Activated CD8-positive, alpha-beta memory T cell treated with anti-CD3 and anti-CD28 coated beads for 1 hour (primary cell): ENCODE measurements around the gene CRCP.
"Not testable (repeated sequence)": the region's sequence is repeated elsewhere in the genome, so short reads cannot be mapped to it uniquely, and the experiment has no call there.

ENCODE experiments used
- DNase-seq, 2 donors: peaks; one replicate each; pipeline ENCODE4 v3.0.0-alpha.2; 2020; ENCODE audit warnings: low read depth in 1 of 2; ENCODE audit errors: extremely low read depth in 1 of 2

Gene CRCP

DNA sequence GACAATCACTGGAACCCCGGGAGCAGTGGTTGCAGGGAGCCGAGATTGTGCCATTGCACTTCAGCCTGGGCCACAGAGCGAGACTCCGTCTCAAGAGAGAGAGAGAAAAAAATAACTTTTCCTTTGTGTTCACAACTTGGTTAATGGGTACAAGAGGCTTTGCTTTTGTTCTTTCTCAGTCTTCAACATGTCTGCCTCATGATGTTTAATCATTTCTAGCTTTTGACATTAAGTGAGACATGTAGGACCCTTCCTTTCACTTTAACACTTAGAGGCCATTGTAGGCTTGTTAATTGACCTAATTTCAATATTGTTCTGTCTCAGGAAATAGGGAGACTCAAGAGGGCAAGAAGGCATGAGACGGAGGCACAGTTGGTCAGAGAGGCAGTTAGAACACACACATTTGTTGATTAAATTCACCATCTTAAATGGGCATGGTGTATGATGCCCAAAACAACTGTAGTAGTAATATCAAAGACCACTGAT, 9.3 kb upstream of the CRCP start:
- no peak for DNase-seq

DNA sequence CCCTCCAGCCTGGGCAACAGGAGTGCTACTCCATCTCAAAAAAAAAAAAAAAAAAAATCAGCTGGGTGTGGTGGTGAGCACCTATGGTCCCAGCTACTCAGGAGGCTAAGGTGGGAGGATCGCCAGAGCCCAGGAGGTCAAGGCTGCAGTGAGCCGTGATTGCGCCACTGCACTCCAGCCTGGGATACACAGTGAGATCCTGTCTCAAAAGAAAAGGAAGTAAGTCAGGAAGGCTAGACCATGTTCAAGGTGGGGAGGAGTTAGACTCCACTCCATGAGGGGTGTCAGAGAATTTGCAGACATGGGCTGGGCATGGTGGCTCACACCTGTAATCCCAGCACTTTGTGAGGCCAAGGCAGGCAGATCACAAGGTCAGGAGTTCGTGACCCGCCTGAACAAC, 6.2 kb upstream of the CRCP start:
- not testable (repeated sequence) for DNase-seq

DNA sequence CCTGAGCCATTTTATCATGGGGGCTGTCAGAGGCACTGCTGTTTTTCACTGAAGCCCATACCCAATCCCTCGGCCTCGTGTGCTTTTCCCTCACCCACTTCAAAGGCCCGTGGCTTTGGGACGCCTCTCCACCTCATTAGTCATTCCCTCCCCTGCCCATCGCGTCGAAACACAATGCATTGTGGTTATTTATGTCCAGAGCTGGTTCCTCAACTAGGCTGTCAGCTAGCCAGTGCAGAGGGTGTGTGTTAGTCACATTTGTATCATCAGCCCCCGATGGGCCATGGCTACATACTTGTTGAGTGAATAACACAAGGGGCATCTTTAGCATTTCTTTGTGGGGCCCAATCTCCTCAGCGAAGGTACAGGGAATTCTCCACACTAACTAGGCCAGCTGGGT, 3.8 kb upstream of the CRCP start:
- DNase-seq, result no peak

DNA sequence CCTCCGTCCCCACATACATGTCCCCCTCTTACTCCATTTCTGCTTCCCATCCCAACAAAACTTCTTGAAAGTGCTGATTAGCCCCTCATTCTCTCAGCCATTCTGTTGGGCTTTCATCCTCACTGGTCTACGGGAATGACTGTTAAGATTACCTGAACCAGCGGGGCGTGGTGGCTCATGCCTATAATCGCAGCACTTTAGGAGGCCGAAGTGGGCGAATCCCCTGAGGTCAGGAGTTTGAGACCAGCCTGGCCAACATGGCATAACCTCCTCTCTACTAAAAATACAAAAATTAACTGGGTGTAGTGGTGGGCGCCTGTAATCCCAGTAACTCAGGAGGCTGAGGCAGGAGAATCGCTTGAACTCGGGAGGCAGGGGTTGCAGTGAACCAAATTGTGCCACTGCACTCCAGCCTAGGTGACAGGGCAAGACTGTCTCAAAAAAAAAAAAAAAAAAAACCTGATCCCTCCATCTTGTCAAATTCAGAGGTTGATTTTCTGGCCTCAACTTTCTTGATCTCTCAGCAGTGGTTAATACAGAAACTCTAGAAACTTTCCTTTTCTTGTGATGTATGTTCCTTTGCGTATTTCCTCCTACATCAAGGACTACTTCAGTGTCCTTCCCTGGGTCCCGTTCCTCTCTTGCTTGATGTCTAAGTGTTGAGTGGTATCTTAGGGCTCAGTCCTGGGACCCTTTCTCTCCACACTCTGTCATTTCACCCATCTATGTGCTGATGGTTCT, 2.2 kb downstream of the CRCP start:
- DNase-seq, result not testable (repeated sequence)

DNA sequence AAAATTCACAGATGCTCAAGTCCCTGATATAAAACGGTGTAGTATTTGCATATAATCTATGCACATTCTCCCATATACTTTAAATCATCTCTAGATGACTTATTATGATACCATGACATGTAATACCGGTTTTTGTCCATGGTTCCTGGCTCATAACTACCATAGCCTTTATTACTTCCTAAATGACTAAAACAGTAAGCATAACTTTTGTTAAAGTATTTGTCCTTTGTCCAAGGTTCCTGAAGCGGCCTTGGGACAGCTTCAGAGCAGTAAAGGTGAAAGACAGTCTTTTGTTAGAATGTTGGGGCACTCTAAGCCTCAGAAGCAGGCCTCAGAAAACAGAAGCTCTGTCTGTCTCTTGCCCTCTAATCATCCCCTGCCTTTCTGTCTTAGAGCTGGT, 4.0 kb downstream of the CRCP start:
- DNase-seq, result no peak

DNA sequence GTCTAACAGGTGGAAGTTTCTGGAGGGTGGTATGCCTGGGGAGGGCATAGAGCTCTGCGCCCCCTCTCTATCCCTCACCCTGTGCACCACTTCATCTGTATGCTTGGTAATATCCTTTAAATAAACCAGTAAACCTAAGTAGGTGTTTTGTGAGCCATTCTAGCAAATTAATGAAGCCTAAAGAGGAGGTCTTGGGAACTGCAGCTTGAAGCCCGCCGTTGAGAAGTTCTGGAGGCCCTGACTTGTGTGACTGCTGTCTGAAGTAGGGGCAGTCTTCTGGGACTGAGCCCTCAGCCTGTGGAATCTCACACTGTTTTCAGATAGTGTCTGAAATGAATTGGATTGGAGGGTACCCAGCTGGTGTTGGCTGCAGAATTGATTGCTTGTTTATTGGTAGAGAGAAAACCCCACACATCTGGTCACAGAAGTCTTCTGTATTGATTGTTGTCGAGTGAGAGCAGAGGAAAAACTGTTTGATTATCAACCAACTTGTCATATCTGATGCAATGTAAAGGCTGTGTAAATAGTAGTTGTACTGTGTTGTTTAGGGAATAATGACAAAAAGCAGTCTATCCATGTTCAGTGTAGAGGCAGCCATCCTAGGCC, 4.7 kb downstream of the CRCP start:
- no peak for DNase-seq

DNA sequence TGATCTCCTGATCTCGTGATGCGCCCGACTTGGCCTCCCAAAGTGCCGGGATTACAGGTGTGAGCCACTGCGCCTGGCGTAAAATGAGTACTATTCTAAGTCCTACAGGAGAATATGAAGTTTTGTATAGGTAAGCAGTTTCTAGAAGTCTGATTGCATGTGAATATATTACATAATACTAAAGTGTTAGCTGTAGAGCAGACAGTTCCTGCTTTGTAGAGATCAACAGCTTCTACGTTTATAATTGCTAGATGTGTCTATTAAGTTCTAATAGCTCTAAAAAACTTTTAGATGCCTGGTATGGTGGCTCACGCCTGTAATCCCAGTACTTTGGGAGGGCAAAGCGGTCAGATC, 8.5 kb downstream of the CRCP start:
- no peak for DNase-seq

DNA sequence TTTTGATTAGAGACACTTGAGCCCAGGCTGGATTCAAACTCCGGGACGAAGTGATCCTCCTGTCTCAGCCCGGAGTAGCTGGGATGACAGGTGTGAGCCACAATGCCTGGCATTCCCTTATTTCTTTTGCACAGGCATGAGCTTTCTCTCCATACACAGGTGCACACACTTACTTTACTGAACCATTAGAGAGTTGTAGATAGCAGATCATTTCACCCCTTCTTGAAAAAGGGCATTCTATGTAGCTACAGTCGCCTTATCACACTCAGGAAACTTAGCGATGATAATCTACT, 9.9 kb downstream of the CRCP start:
- not testable (repeated sequence) for DNase-seq

DNA sequence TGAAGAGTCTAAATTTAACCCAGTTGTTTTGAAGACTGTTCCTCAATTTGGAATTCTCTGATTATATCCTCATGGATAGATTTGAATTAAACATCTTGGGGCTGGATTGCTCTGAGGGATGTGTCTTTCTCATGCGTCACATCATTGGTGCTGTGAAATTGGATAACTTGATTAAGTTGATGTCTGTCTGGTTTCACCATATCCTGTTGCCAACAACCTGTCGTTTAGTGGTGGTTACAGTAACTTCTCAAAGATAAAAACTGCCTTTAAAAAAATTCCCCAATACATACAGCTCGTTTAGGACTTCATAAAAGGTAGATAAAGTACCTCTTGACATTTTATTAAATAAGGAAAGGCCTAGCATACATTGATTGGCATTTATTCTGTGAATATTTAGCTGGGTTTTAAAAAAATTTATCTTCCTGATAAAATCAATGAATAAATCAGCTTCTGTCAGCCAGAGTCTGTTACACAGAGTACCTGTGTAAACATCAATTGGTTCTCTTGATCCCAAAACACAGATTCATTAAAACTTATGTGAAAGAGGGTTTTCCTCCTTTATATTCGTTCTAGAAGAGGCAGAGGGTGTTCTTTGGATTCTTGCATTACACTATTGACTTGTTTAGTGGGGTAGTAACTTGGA, 10.5 kb downstream of the CRCP start:
- no peak for DNase-seq

DNA sequence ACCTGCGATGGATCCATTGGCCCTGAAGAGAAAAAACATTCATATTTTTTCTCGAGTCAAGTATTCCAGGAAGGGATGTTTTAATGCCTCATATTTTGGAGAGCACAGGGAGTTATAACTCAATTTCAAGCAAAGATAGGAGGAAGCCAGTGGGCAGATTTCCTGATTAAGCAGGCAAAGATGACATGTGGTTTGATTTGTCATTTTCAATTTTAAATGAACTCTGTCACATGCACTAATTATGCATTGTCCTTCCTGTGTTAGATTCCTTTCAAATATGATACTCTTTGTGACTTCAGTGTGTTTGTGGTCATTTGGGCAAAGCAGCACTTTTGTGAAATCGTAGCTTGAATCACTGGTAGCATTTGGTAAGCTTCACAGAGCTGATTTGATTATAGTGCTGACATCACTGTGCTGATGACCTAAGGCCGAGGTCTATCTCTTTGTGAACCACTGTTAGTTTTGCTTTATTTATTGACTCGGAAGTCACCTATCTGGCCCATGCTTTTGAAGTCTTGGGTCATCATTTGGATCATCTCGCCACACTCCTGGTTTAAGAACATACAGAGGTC, 11.2 kb downstream of the CRCP start:
- not testable (repeated sequence) for DNase-seq

DNA sequence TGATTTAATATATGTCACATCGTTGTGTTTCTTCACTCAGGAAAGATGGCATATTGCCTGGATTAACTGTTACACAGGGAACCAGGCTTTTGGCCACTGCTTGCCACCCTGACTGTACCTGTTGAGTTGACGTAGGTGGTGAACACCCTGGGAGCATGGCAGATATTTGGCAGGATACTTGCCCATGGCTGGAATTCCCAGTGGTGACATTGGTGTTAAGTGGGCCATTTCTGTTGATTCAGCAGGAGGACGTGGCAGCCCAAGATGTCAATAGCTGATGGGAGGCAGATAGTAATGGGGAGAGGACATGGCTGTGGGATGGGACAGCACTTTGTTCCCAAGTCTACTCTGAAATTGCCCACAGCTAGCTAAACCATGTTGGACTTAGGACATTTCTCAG, 12.5 kb downstream of the CRCP start:
- not testable (repeated sequence) for DNase-seq

DNA sequence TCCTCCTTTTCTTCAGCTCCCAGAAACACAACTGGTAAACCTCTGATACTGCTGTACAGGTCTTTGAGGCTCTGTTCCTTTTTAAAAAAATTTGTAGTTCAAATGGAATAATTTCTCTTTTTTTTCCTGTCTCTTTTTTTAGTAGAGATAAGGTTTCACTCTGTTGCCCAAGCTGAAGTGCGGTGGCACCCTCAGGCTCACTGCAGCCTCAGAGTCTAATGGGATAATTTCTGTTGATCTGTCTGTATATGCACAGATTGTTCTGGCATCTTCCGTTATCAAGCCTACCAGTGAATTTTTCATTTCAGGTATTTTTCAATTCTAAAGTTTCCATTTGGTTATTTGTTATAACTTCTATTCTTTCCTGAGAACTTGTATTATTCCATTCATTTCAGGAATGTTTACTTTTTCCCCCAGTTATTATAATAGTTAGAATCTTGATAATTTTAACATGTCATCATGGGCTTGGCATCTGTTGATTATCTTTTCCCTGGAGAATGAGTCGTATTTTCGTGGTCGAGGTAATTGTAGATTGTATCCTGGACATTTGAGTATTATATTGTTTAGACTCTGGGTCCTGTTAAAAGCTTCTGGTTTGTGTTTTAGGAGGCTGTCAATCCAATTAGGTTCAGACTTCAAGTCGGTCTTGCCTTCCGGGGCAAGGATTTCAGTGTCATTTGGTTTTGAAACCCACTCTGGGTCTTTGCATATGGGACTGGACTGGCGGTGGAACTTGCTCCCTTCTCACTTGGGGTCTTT, 24.5 kb downstream of the CRCP start:
- no peak for DNase-seq

DNA sequence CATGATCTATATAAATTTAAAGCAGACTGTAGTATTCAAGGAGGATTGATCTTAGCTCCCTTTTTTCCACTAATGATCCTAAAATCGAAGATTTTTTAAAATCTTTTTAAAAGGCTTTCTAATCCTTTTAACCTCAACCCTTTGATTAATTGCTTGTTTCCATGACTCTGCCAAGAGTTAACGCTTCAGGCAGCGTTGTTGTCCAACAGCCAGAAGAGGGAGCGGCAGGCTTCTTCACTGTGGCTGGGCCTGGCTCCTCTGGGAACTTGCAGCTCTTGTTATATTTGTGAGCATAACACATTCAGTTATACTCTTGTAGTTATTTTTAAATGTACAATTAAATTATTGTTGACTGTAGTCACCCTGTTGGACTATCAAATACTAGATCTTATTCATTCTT, 26.3 kb downstream of the CRCP start:
- no peak for DNase-seq

DNA sequence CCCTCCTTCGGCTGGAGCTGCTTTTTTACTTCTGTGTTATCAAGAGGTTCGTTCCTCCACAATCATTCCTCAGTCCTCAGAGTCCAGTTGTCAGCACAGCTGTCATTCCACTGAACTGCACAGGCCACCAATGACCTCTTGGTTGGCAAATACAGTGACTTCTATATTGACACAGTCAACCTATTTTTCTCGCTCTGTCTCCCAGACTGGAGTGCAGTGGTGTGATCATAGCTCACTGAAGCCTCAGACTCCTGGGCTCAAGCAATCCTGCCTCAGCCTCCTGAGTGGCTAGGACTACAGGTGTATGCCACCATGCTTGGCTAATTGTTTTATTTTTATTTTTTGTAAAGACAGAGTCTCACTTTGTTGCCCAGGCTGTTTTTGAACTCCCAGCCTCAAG, 27.7 kb downstream of the CRCP start:
- no peak for DNase-seq

DNA sequence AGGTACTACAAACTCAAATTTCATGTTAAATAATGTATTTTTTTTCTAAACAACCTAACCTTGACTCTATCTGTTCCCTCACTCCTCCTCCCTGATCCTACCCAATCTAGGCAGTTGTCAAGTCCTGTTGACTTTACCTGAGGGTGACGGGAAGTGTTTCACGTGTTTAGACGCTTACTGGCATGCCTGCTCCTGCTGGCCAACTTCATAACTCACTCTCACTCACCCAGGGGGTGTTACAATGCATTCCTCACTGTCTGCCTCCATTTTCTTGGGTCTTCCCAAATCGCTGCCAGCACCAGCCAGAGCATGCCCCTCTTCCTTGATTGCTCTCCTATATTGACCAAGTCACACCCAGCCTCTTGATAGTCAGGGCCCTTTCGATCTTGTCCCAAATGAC, 28.3 kb downstream of the CRCP start:
- DNase-seq, result no peak

DNA sequence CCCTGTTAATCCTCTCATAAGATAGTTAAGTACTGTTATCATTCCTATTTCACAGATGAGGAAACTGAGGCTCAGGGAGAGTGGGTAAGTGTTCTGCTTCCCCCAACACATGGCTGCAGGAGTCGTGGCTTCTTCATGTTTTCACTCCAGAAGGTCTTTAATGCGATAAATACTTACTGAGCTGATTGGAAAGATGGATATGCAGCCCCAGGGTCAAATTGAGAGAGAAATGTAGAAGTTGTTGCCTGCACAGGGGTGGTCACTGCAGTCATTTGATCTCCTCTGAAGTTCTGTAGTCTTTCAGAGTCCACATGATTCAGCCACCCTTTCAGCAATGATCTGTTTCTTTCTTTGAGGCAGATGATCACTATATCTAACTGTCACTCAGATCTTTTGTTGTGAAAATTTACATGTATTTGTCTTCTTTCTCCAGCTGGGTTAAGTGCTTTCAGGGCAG, 29.3 kb downstream of the CRCP start:
- no peak for DNase-seq

DNA sequence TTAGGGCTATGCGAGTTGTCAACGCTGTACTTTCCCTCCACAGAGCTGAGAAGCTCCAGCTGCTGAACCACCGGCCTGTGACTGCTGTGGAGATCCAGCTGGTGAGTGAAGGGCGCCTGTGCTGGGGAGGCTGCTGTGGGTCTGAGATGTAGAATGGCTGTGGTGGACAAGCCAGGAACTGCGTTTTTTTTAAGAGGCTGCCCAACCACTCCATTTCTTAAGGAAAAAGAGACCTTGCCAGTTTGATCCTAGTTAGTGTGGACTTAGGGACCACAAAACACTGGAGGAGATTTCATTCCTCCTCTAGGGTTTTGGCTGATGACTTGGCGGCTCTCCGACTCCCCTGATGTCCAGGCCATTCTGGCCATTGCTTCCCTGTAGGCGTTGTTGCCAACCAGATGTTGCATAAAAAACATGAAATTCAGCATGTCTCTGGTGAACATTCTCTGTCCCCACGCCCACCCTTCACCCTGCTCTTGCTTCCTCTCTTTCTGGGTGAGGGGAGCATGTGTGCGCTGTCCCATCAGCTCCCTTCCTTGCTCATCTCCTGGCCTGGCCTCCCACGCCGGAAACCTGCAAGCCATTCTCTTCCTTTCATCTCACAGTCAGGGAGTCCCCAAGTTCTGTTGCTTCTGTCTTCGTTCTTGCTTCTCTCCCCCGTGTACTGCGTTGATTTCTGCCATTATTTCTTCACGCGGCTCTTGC, 30.9 kb downstream of the CRCP start:
- no peak for DNase-seq

DNA sequence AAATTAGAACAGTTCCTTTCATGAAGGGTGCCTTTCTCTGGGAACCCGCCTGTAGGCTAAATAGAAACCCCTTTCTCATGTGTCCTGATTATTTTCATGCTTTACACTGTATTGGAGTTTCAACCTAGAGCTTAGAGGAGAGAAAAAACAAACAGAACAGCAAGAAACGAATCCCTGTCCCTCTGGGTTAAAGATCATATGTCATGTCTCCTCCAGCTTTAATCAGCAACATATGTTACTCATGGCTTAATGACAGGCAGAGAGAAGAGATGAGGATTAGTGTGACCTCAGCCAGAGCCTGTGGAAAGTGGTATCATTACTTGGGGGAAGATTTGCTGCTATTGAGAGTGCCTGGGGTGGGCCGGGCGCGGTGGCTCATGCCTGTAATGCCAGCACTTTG, 32.1 kb downstream of the CRCP start:
- no peak for DNase-seq

DNA sequence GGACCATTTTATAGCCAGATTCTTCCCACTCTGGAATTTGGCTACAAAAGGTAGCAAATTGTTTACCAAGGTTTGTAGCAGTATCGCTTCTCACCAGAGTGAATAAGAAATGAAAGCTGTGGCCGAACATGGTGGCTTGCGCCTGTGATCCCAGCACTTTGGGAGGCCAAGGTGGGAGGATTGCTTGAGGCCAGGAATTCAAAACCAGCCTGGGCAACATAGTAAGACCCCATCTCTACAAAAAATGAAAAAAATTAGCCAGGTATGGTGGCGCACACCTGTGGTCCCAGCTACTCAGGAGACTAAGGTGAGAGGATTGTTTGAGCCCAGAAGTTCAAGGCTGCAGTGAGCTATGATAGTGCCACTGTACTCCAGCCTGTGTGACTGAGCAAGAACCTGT, 33.0 kb downstream of the CRCP start:
- DNase-seq, result not testable (repeated sequence)

DNA sequence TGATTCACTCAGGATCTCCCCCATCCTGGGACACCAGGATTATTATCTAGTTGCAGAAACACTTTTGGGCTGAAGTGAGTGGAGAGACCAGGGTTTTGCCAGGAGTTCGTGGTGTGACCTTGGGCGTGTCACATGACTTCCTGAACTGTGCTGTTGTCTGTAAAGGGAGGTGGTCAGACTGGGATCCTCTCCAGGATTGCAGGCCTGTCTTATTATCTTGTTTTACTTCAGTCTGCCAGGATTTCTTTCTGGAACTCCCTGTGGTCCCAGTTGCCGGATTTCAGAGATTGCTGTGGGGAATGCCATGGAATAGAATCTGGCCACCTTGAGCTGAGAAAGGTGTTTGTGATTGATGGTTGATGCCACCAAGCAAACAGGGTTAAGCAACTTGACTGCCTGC, 35.8 kb downstream of the CRCP start:
- DNase-seq, result no peak
